D721Med (cell line): ENCODE data around the gene GPR135.

ENCODE experiments used
- DNase-seq: peaks from one replicate; pipeline ENCODE4 v3.0.0; 2011; ENCODE audit warnings: low spot score; ENCODE audit not compliant: insufficient read length
- FAIRE-seq: peaks from 2 replicates; lab custom pipeline; 2011; peaks lifted over from hg19 to GRCh38; lab: Jason Lieb, UNC
- TF ChIP-seq, protein P1 (sequence below): IDR thresholded peaks from 2 replicates; pipeline ENCODE4 v1.5.1; 2012; ENCODE audit warnings: mild to moderate bottlenecking, control low read depth; ENCODE audit not compliant: insufficient read depth; ENCODE audit errors: missing control alignments

GPR135 gene

DNA sequence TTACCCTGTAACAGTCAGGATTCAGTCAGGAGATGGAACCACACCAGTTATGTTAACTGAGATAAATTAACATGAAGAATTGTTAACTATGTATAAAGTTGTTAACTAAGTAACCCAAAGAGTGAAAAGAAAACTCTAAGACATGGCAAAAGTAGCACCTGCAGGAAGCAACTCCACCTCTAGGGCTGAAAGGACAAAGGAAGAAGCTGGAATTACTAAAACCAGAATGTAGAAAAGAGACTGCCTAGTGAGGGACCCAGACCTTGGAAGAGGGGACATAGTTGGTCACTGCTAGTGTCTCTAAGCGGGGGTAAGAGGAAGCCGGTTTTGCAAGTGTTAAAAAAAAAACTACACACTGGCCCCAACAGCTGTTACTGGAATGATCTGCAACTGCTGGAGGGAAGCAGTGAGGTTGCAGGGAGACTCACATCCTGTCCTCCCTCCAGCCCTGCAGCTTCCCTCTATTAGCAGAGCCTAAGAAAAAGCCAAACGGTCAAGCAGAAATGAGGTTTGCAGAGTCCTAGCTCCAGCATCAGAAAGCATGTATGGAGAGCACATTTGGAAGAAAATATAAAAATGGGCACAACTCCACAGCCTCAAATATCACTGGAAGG lies 39.8 kb downstream of the GPR135 start:
- no peak for DNase-seq
- no peak for FAIRE-seq
- TF ChIP-seq, protein P1, sequence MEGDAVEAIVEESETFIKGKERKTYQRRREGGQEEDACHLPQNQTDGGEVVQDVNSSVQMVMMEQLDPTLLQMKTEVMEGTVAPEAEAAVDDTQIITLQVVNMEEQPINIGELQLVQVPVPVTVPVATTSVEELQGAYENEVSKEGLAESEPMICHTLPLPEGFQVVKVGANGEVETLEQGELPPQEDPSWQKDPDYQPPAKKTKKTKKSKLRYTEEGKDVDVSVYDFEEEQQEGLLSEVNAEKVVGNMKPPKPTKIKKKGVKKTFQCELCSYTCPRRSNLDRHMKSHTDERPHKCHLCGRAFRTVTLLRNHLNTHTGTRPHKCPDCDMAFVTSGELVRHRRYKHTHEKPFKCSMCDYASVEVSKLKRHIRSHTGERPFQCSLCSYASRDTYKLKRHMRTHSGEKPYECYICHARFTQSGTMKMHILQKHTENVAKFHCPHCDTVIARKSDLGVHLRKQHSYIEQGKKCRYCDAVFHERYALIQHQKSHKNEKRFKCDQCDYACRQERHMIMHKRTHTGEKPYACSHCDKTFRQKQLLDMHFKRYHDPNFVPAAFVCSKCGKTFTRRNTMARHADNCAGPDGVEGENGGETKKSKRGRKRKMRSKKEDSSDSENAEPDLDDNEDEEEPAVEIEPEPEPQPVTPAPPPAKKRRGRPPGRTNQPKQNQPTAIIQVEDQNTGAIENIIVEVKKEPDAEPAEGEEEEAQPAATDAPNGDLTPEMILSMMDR, result no peak

DNA sequence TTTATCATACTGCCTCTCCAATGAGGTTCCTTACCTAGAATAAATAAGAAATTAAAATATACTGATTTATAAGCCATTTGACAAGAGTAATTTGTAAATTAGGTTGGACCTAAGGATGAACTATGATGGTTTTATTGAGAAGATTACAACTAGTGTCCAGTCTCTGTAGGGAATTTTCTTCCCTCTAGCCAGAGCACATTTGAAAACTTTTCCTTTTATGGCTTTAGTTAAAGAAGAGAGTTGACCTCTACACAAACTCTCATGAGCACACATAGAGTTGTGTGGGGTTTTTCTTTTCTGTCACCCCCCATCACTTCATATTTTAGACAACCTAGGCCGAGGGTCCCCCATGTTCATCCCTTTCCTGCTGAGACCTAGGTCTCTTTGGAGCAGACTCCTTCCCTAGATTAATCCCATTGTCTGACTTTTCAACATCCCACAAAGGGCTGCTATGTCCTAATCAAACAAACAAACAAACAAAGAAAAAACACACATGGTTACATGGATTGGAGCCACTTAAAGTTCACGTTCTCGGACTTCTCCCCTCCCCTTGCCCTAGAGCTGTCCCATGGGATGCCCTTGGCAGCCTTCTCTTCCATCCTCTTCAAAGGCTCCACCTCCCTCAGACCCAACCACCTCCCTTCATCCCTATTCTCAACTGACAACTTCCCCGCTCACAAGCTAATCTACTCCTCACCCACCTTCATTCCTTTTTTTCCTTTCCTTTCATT lies 40.7 kb downstream of the GPR135 start:
- TF ChIP-seq, protein P1, result no peak
- DNase-seq, result no peak
- FAIRE-seq, result no peak

DNA sequence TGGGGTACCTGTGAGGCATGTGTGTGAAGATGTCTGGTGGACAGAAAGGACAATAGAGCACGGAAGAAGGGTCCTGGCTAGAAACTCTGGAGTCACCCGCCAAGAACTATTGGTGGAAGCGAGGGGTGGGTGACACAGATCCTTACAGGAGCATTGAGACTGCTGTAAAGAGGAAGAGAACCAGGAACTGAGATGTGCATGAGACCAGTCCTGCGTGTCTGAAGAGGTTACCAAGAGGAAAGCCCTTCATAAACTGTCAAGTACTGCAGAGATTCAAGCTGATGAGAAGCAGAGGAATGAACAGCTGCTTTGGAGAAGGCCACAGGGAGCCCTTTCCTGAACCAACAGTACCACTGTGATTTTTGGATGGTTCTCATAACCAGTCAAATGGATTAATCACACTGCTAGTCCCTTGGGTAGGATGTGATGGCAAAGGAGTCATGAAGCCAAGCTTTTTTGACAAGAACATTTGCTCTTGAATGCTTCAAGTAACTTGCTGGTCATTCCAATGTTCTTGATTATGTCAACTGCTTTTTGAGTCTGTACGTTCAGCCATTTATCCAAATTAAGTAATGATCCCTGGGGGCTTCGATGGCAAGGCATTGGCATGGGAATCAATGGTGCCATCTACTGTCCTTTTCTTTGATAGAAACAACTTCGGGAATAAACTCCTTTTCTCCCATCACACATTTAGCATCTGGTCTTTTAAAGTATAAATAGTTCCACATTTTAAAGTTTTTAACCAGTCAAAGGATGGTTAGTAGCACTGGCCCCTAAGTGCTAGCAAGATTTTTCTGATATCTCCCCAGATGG lies 42.9 kb downstream of the GPR135 start:
- FAIRE-seq (no peak), DNase-seq (no peak)
- TF ChIP-seq, protein P1, result peak; percentile 21

DNA sequence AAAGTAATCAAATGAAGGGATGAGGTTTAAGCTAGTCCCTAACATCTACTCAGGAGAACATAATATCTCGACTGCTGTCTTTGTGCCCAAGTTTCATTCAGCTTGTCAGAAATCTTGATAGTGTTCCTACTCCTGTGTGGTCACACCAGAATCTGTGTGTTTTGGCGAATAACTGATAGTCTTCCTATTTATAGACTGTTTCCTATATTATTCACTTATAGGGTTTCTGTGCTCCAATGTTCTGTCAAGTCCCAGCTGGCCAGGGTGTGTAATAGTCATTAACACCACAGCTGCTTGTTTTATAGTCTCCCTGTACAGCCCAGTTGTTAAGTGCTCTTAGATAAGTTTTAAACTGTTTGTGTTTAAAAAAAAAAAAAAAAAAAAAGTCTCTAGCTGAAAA lies 45.9 kb downstream of the GPR135 start:
- FAIRE-seq, result no peak
- DNase-seq, result no peak

DNA sequence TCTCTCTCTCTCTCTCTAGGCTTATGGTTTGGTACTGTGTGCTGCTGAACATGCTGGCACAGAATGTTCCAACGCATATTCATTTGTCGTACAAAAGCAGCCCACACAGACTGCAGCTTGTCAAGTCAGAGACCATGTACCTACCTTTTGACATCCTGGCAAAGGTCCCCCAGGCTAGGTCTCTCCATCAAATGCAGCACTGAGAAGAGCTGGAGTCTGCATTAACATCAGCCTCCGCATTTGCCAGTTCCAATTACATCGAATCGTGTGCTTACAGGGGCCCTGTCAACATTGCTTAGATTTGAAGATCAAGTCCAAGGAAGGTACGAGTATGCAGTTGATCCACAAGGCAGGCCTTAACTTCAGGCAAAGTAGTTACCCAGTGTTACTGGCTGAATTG lies 47.9 kb downstream of the GPR135 start:
- FAIRE-seq (no peak), DNase-seq (no peak)
- TF ChIP-seq, protein P1, result no peak

More for the DNA sequence above, 45.9 kb downstream of the GPR135 start:
- TF ChIP-seq, protein P1, result no peak

DNA sequence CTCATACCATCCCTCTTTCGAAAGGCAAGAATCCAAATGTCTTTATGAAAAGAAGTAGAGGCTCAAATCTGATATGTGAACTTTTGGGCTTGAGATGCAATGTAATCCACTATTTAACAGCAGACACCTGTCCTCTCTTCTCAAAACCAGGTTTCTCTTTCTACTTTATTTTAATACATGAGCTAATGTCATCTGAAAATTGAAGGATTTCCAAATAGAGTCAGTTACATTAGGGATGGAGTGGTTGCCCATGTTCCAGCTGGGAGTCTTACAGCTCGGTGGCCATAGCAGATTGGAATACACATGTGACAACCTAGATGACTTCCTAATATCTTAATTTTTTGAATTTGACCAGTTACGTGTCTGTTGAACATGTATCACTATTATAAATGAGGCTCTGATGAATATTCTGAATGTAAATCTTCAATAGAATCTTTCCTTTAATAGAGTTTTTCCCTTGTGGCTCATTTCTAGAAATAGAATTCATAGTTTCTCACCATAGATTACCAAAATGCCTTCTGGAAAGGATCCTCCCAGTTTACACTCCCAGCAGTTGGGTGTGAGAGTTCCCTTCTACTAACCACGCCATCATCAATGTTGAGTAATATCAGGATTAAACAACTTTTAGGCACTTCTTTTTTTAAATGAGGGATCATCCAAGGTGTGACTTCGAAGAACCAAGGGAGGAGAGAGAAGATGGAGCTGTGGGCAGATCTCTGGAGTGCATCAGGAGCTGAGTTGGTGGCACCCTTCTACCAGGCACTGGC lies 49.2 kb downstream of the GPR135 start:
- TF ChIP-seq, protein P1, result no peak
- FAIRE-seq (no peak), DNase-seq (no peak)
